H9 (cell line): ENCODE results near the gene MESP1. TPM values are rescaled to one million over a fixed set of nuclear protein-coding genes. Genes with fewer than 3 reads are reported as not detected.

Experiments
- DNase-seq: peaks from one replicate; pipeline ENCODE4 v3.0.0-alpha.2; 2017
- H2AFZ ChIP-seq: one replicate; pipeline ENCODE4 v1.6.1; 2013; ENCODE audit warnings: mild to moderate bottlenecking, low read length, control low read depth, moderate library complexity
- H2AK5ac ChIP-seq: 2 replicates; pipeline ENCODE4 v1.6.1; 2013; ENCODE audit warnings: low read length, control low read depth, mixed read lengths; ENCODE audit not compliant: insufficient read length
- H2BK120ac ChIP-seq: one replicate; pipeline ENCODE4 v1.6.1; 2013; ENCODE audit warnings: low read depth, mild to moderate bottlenecking, low read length, control low read depth, inconsistent platforms; ENCODE audit not compliant: poor library complexity, severe bottlenecking
- H2BK12ac ChIP-seq: 2 replicates; pipeline ENCODE4 v1.6.1; 2013; ENCODE audit warnings: low read length, control low read depth, mixed read lengths, low read depth; ENCODE audit not compliant: insufficient read length
- H2BK15ac ChIP-seq: 2 replicates; pipeline ENCODE4 v1.6.1; 2013; ENCODE audit warnings: low read depth, low read length, control low read depth
- H2BK20ac ChIP-seq: one replicate; pipeline ENCODE4 v1.6.1; 2013; ENCODE audit warnings: low read depth, mild to moderate bottlenecking, low read length, control low read depth, inconsistent platforms; ENCODE audit not compliant: poor library complexity, severe bottlenecking
- H2BK5ac ChIP-seq: 2 replicates; pipeline ENCODE4 v1.6.1; 2013; ENCODE audit warnings: low read length, control low read depth, mixed read lengths; ENCODE audit not compliant: insufficient read length
- H3K14ac ChIP-seq: 2 replicates; pipeline ENCODE4 v1.6.1; 2013; ENCODE audit warnings: low read length, control low read depth; ENCODE audit not compliant: insufficient read depth
- H3K18ac ChIP-seq: 2 replicates; pipeline ENCODE4 v1.6.1; 2013; ENCODE audit warnings: low read depth, mild to moderate bottlenecking, mixed read lengths, low read length, control low read depth; ENCODE audit not compliant: insufficient read length
- H3K23ac ChIP-seq: 2 replicates; pipeline ENCODE4 v1.6.1; 2013; ENCODE audit warnings: low read length, control low read depth, mixed read lengths, low read depth; ENCODE audit not compliant: insufficient read length
- H3K23me2 ChIP-seq: 2 replicates; pipeline ENCODE4 v1.6.1; 2013; ENCODE audit warnings: low read depth, mild to moderate bottlenecking, mixed read lengths, low read length, control low read depth; ENCODE audit not compliant: insufficient read length, poor library complexity, severe bottlenecking
- H3K27ac ChIP-seq: 2 replicates; pipeline ENCODE4 v1.5.1; 2013; ENCODE audit warnings: low read length, control low read depth, mixed read lengths, low read depth; ENCODE audit not compliant: insufficient read length
- H3K27me3 ChIP-seq: 2 replicates; pipeline ENCODE4 v1.6.1; 2013; ENCODE audit warnings: low read length, control low read depth, inconsistent platforms; ENCODE audit not compliant: insufficient read depth
- H3K4ac ChIP-seq: 2 replicates; pipeline ENCODE4 v1.6.1; 2013; ENCODE audit warnings: low read depth, mild to moderate bottlenecking, control low read depth, inconsistent platforms, low read length, moderate library complexity
- H3K4me1 ChIP-seq: 2 replicates; pipeline ENCODE4 v1.6.1; 2013; ENCODE audit warnings: low read length, control low read depth, inconsistent platforms; ENCODE audit not compliant: insufficient read depth
- H3K4me2 ChIP-seq: 2 replicates; pipeline ENCODE4 v1.6.1; 2013; ENCODE audit warnings: low read length, control low read depth, mixed read lengths; ENCODE audit not compliant: insufficient read length, insufficient read depth
- H3K56ac ChIP-seq: 2 replicates; pipeline ENCODE4 v1.6.1; 2013; ENCODE audit warnings: low read depth, mild to moderate bottlenecking, mixed read lengths, low read length, control low read depth; ENCODE audit not compliant: insufficient read length
- H3K79me1 ChIP-seq: 2 replicates; pipeline ENCODE4 v1.6.1; 2013; ENCODE audit warnings: low read depth, mild to moderate bottlenecking, moderate library complexity, low read length, control low read depth, inconsistent platforms; ENCODE audit not compliant: insufficient read depth, poor library complexity, severe bottlenecking
- H3K79me2 ChIP-seq: 2 replicates; pipeline ENCODE4 v1.6.1; 2013; ENCODE audit warnings: low read length, control low read depth, inconsistent platforms; ENCODE audit not compliant: insufficient read depth
- H3K9ac ChIP-seq: 2 replicates; pipeline ENCODE4 v1.6.1; 2013; ENCODE audit warnings: low read length, control low read depth, mixed read lengths; ENCODE audit not compliant: insufficient read length; ENCODE audit errors: extremely low read depth
- H3K9me3 ChIP-seq: one replicate; pipeline ENCODE4 v1.6.1; 2013; ENCODE audit warnings: low read depth, low read length, inconsistent platforms; ENCODE audit not compliant: control insufficient read depth
- H3T11ph ChIP-seq: one replicate; pipeline ENCODE4 v1.6.1; 2013; ENCODE audit warnings: mild to moderate bottlenecking, low read length, control low read depth, inconsistent platforms
- H4K20me1 ChIP-seq: one replicate; pipeline ENCODE4 v1.6.1; 2013; ENCODE audit not compliant: control insufficient read depth, insufficient read length, insufficient read depth
- H4K5ac ChIP-seq: 2 replicates; pipeline ENCODE4 v1.6.1; 2013; ENCODE audit warnings: low read depth, mild to moderate bottlenecking, mixed read lengths, low read length, control low read depth; ENCODE audit not compliant: insufficient read length
- H4K8ac ChIP-seq: replicated peaks from 2 replicates; pipeline ENCODE4 v1.6.1; 2013; ENCODE audit warnings: low read length, control low read depth, mixed read lengths, low read depth; ENCODE audit not compliant: insufficient read length
- H4K91ac ChIP-seq: 2 replicates; pipeline ENCODE4 v1.6.1; 2013; ENCODE audit warnings: low read depth, mild to moderate bottlenecking, moderate library complexity, mixed read lengths, low read length, control low read depth; ENCODE audit not compliant: insufficient read length
- H3K27ac Mint-ChIP-seq, 3 experiments: 2 replicates in 2 of 3; 3 replicates in 1 of 3; pipeline ENCODE4 v1.8.0; 2020 to 2021; ENCODE audit warnings: mixed read lengths in 3 of 3, mild to moderate bottlenecking in 1 of 3, moderate library complexity in 1 of 3
- H3K27me3 Mint-ChIP-seq: 2 replicates; pipeline ENCODE4 v1.8.0; 2021; ENCODE audit warnings: low read depth, mild to moderate bottlenecking, moderate library complexity, mixed read lengths
- H3K36me3 Mint-ChIP-seq, 3 experiments: 2 replicates in 2 of 3; 3 replicates in 1 of 3; pipeline ENCODE4 v1.8.0; 2020 to 2021; ENCODE audit warnings: low read depth in 3 of 3, mixed read lengths in 3 of 3; ENCODE audit not compliant: insufficient read depth in 1 of 3
- H3K4me1 Mint-ChIP-seq, 2 experiments: 2 replicates each; pipeline ENCODE4 v1.8.0; 2020; ENCODE audit warnings: mixed read lengths in 2 of 2
- H3K4me3 Mint-ChIP-seq, 2 experiments: 2 replicates in 1 of 2; 3 replicates in 1 of 2; pipeline ENCODE4 v1.8.0; 2020 to 2021; ENCODE audit warnings: mild to moderate bottlenecking in 2 of 2, mixed read lengths in 2 of 2, moderate library complexity in 1 of 2
- H3K9me3 Mint-ChIP-seq, 2 experiments: 2 replicates in 1 of 2; 3 replicates in 1 of 2; pipeline ENCODE4 v1.8.0; 2020; ENCODE audit warnings: mild to moderate bottlenecking in 2 of 2, mixed read lengths in 2 of 2, moderate library complexity in 1 of 2
- CTCF ChIP-seq: fragments of 200-600 bp; sonication (generic); conservative IDR thresholded peaks from 3 replicates; pipeline ENCODE4 v1.8.0; 2021; ENCODE audit warnings: antibody characterized with exemption, mild to moderate bottlenecking
- WGBS: extraction: QIAGEN DNeasy Blood & Tissue Kit; methylation state at CpG from one replicate; pipeline ENCODE4 v1.1.7; 2013; ENCODE audit warnings: missing lambda C conversion rate, low lambda C conversion rate, mixed read lengths; ENCODE audit not compliant: insufficient read length; ENCODE audit errors: extremely low coverage; 5-methylcytosine and 5-hydroxymethylcytosine counted together
- total RNA-seq: library from RNA; stranded (reverse); gene quantifications from 2 replicates; pipeline ENCODE4 v1.2.1, GENCODE V29; 2021

MESP1 gene
- total RNA-seq, 1 experiment from 2014 or later, result not detected

GRCh38 chr15:89784686-89784960 lies 33.6 kb upstream of the MESP1 start:
- Histone ChIP-seq H3K9ac (no peak overlapping the region), H3K27ac (no peak overlapping the region), H3K27me3 (no peaks in the 10 kb centered on the region), H3K14ac (no peak overlapping the region), H4K8ac (no peak overlapping the region), H2BK5ac (no peak overlapping the region), H2BK120ac (no peak overlapping the region), H3K23me2 (no peaks in the 10 kb centered on the region), H3K4me2 (no peak overlapping the region), H3K18ac (no peak overlapping the region), H3K79me1 (no peaks in the 10 kb centered on the region), H3K9me3 (no peaks in the 10 kb centered on the region), H3K4me1 (peaks cover 6% of the 10 kb centered on the region), H2BK15ac (no peak overlapping the region), H3T11ph (no peak overlapping the region), H4K5ac (no peak overlapping the region), H3K79me2 (no peaks in the 10 kb centered on the region), H4K20me1 (no peaks in the 10 kb centered on the region), H2BK20ac (no peak overlapping the region), H3K4ac (no peak overlapping the region), H4K91ac (no peak overlapping the region), H2AK5ac (no peak overlapping the region), H3K56ac (no peak overlapping the region), H2AFZ (no peak overlapping the region), H3K23ac (no peak overlapping the region), H2BK12ac (no peak overlapping the region)
- Mint-ChIP-seq H3K9me3 (peaks cover 9 to 12% of the 10 kb centered on the region in 2 experiments), H3K4me1 (peaks cover 21 to 24% of the 10 kb centered on the region in 2 experiments), H3K36me3 (peaks cover 4 to 9% (median 5%) of the 10 kb centered on the region in 3 experiments; a peak in 5 of 7 replicates), H3K27me3 (peaks cover 29% of the 10 kb centered on the region), H3K27ac (no peak overlapping the region), H3K4me3 (no peak overlapping the region)
- no peak for TF ChIP-seq CTCF
- no CpG with 5 or more reads among the region's 7 CpGs for WGBS
- no peak for DNase-seq
